Epithelial cell of prostate (primary cell): ENCODE results near the gene KCNJ6.
"Not testable (repeated sequence)": the region's sequence is repeated elsewhere in the genome, so short reads cannot be mapped to it uniquely, and the experiment has no call there.

Source experiments
- DNase-seq: peaks from one replicate; pipeline ENCODE4 v3.0.0-alpha.2; 2011; ENCODE audit warnings: low read depth, low spot score
- H3K27ac ChIP-seq: fragments of 450-650 bp; 2 replicates; pipeline ENCODE4 v1.5.1; 2017; ENCODE audit warnings: mild to moderate bottlenecking

Gene KCNJ6

GRCh38 chr21:37659874-37660273, 256.4 kb downstream of the KCNJ6 start:
- H3K27ac ChIP-seq = peak overlapping the region; percentile 57
- no peak for DNase-seq

GRCh38 chr21:37658817-37659458, 257.3 kb downstream of the KCNJ6 start:
- DNase-seq = peak; percentile 57
- H3K27ac ChIP-seq = peak overlapping the region; percentile 57

- H3K27ac ChIP-seq = peak overlapping the region; percentile 57
Measured at GRCh38 chr21:37658121-37658816, 258.0 kb downstream of the KCNJ6 start.

GRCh38 chr21:37656899-37657298, 259.4 kb downstream of the KCNJ6 start:
- no peak for DNase-seq
- H3K27ac ChIP-seq = no peak overlapping the region

More at GRCh38 chr21:37658121-37658816, 258.0 kb downstream of the KCNJ6 start:
- DNase-seq = no peak

- no peak for DNase-seq
- H3K27ac ChIP-seq = no peak overlapping the region
Measured at GRCh38 chr21:37655611-37656300, 260.5 kb downstream of the KCNJ6 start.

- no peak overlapping the region for H3K27ac ChIP-seq
- no peak for DNase-seq
Measured at GRCh38 chr21:37654596-37654995, 261.7 kb downstream of the KCNJ6 start.

- H3K27ac ChIP-seq = no peak overlapping the region
- DNase-seq = no peak
Measured at GRCh38 chr21:37653201-37653600, 263.1 kb downstream of the KCNJ6 start.

- peak overlapping the region; percentile 86 for H3K27ac ChIP-seq
- DNase-seq = peak; percentile 60
Measured at GRCh38 chr21:37647781-37648180, 268.5 kb downstream of the KCNJ6 start.

- not testable (repeated sequence) for DNase-seq
- H3K27ac ChIP-seq = peak overlapping the region; percentile 86
Measured at GRCh38 chr21:37646761-37647160, 269.5 kb downstream of the KCNJ6 start.

GRCh38 chr21:37645848-37646247, 270.4 kb downstream of the KCNJ6 start:
- DNase-seq = no peak
- H3K27ac ChIP-seq = peak overlapping the region; percentile 86

GRCh38 chr21:37644636-37645035, 271.6 kb downstream of the KCNJ6 start:
- DNase-seq = no peak
- no peak overlapping the region for H3K27ac ChIP-seq

GRCh38 chr21:37643862-37644261, 272.4 kb downstream of the KCNJ6 start:
- DNase-seq, H3K27ac ChIP-seq: not testable (repeated sequence)

GRCh38 chr21:37642493-37642892, 273.8 kb downstream of the KCNJ6 start:
- H3K27ac ChIP-seq = no peak overlapping the region
- DNase-seq = no peak

GRCh38 chr21:37639756-37640155, 276.5 kb downstream of the KCNJ6 start:
- DNase-seq = no peak
- no peak overlapping the region for H3K27ac ChIP-seq

GRCh38 chr21:37636152-37636860, 280.0 kb downstream of the KCNJ6 start:
- peak overlapping the region; percentile 77 for H3K27ac ChIP-seq
- DNase-seq = no peak

- H3K27ac ChIP-seq = peak overlapping the region; percentile 15
- DNase-seq = peak; percentile 73
Measured at GRCh38 chr21:37631319-37632117, 284.7 kb downstream of the KCNJ6 start.

GRCh38 chr21:37630872-37631271, 285.4 kb downstream of the KCNJ6 start:
- H3K27ac ChIP-seq = peak overlapping the region; percentile 15
- no peak for DNase-seq

GRCh38 chr21:37628362-37628761, 287.9 kb downstream of the KCNJ6 start:
- no peak for DNase-seq
- H3K27ac ChIP-seq = no peak overlapping the region

GRCh38 chr21:37627561-37627960, 288.7 kb downstream of the KCNJ6 start:
- DNase-seq = no peak
- H3K27ac ChIP-seq = no peak overlapping the region

- no peak overlapping the region for H3K27ac ChIP-seq
- DNase-seq = no peak
Measured at GRCh38 chr21:37627074-37627473, 289.2 kb downstream of the KCNJ6 start.
